Right lobe of liver (tissue), 6 donors: Measurements from ENCODE around the gene RNPEPL1. TPM values are rescaled to one million over a fixed set of nuclear protein-coding genes. Genes with fewer than 3 reads are reported as not detected.
A peak's percentile ranks its signal among the peaks of the same experiment; 100 is the strongest.

Source experiments
- ATAC-seq, 4 donors: fragments of 200-7000 bp; cut with Tn5 transposase; one replicate each; pipeline ENCODE4 v1.9.1; 2020; ENCODE audit warnings: mild to moderate bottlenecking in 4 of 4, moderate library complexity in 4 of 4
- DNase-seq, 3 donors: peaks; one replicate each; pipeline ENCODE4 v3.0.0-alpha.2; 2020
- H3K27ac ChIP-seq, 3 donors: fragments of 200-600 bp; one replicate each; pipeline ENCODE4 v1.8.0; 2022
- H3K27me3 ChIP-seq, 2 donors: fragments of 200-600 bp; one replicate each; pipeline ENCODE4 v1.8.0; 2022
- H3K36me3 ChIP-seq, 4 donors: fragments of 200-600 bp; sonication (generic) in 1 of 4; one replicate each; pipeline versions ENCODE4 v1.5.1 to v1.8.0; 2017 to 2022; ENCODE audit warnings: control low read depth in 1 of 4
- H3K4me1 ChIP-seq, 4 donors: fragments of 200-600 bp; sonication (generic) in 1 of 4; one replicate each; pipeline versions ENCODE4 v1.5.1 to v1.8.0; 2017 to 2022; ENCODE audit warnings: control low read depth in 1 of 4
- H3K4me3 ChIP-seq, 3 donors: fragments of 200-600 bp; one replicate each; pipeline ENCODE4 v1.8.0; 2022
- H3K9me3 ChIP-seq, 4 donors: fragments of 200-600 bp; sonication (generic) in 1 of 4; one replicate each; pipeline versions ENCODE4 v1.5.1 to v1.8.0; 2017 to 2022; ENCODE audit warnings: control low read depth in 1 of 4
- POLR2A ChIP-seq: fragments of 450-650 bp; IDR thresholded peaks from one replicate; pipeline ENCODE4 v1.6.1; 2017; ENCODE audit warnings: antibody characterized with exemption, mild to moderate bottlenecking
- WGBS: methylation state at CpG from one replicate; pipeline ENCODE4 v1.1.6; 2018; ENCODE audit warnings: low coverage, low lambda C conversion rate; ENCODE audit not compliant: insufficient coverage; ENCODE audit errors: missing lambda C conversion rate; 5-methylcytosine and 5-hydroxymethylcytosine counted together
- intact Hi-C, 2 donors: fragments of 100-400 bp; cut with DNase I; formaldehyde crosslinking; loops; one replicate each; pipeline versions ENCODE4 v1.11.2 to v1.14.1; 2022
- total RNA-seq, 6 experiments: library from RNA; depleted of rRNA in 2 of 6; stranded (reverse); fragments of >200 nt in 2 of 6; fragmentation: NEBNext Ultra II Directional in 3 of 6; extraction: Animal tissue kit (Norgen Biotek cat#: 25700) in 3 of 6; gene quantifications; one replicate each; pipeline versions ENCODE4 v1.1.0 to v1.2.4, GENCODE V29; 2016 to 2023
- TF ChIP-seq, protein P1 (sequence below), 4 donors: fragments of 200-600 bp in 3 of 4; fragments of 450-650 bp in 1 of 4; IDR thresholded peaks; one replicate each; pipeline versions ENCODE4 v1.5.1 to v1.8.0; 2016 to 2022; ENCODE audit warnings: antibody characterized with exemption in 4 of 4, mild to moderate bottlenecking in 2 of 4
- donor health status: DM: no; HTN: yes; CAD: no.
- donor health status: DM: no; HTN: no; CAD: no.
- donor health status: DM: no; HTN: no; CAD: no.
- donor health status: DM: no; HTN: yes; CAD: no.
- donor health status: DM: no; HTN: yes; CAD: no.

Gene RNPEPL1
- total RNA-seq, 6 experiments from 2014 or later: 24.7 to 105 (median 31.0) TPM

DNA sequence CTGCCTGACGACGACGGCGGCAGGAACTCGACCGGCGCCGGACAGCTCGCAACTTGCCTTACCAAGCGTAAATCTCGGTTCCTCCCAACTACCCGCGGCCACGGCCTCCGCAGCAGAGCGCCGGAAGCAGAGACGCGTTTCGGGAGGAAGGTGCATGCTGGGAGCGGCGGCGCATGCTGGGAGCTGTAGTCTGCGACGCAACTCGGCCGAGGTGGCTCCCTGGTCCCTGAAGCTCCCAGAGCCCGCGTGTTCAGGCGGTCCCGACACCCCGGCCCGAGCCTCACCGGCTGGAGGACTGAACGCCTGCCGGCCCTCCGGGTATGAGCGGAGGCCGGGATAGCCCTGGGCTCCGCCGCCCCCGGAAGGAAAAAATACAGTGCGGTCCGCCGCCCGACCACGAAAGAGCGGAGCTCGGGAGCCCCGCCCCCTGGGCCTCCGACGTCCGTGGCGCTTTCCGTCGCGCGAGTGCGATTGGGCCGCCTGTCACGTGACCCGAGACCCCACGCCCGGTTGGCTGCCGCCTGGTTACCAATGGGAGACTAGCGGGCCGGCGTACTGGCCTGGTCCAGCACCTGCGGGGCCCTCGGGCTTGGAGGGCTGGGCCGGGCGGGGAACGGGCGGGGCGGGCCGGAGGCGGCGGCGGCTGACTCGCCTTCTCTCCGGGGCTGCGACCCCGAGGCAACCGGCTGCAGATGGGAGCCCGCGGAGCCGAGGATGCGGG is 18.1 kb downstream of the RNPEPL1 start, which contains the start of gene CAPN10:
Gene CAPN10, plus strand, starts transcription at position 537 of the 721 bp plus-strand sequence. Its CDS starts 178 bp downstream, at position 715.
- peak; percentile 71 for TF ChIP-seq POLR2A
- TF ChIP-seq, protein P1, sequence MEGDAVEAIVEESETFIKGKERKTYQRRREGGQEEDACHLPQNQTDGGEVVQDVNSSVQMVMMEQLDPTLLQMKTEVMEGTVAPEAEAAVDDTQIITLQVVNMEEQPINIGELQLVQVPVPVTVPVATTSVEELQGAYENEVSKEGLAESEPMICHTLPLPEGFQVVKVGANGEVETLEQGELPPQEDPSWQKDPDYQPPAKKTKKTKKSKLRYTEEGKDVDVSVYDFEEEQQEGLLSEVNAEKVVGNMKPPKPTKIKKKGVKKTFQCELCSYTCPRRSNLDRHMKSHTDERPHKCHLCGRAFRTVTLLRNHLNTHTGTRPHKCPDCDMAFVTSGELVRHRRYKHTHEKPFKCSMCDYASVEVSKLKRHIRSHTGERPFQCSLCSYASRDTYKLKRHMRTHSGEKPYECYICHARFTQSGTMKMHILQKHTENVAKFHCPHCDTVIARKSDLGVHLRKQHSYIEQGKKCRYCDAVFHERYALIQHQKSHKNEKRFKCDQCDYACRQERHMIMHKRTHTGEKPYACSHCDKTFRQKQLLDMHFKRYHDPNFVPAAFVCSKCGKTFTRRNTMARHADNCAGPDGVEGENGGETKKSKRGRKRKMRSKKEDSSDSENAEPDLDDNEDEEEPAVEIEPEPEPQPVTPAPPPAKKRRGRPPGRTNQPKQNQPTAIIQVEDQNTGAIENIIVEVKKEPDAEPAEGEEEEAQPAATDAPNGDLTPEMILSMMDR (IDR thresholded peaks at IDR 0.05): no peak
- peak; percentile 92 to 94 (median 94) for ATAC-seq
- H3K4me3 ChIP-seq: peak within 1 kb of the TSS; percentile 94 to 99 (median 97)
- H3K27me3 ChIP-seq: no peaks in the 10 kb centered on the region
- peaks cover 0 to 5% (median 0%) of the 10 kb centered on the region in 4 donors for H3K36me3 ChIP-seq
- peaks cover 0 to 28% (median 8%) of the 10 kb centered on the region in 4 donors for H3K4me1 ChIP-seq
- H3K9me3 ChIP-seq: no peaks in the 10 kb centered on the region
- intact Hi-C loops: no loop called here
- DNase-seq: peak; percentile 99
- peak within 1 kb of the TSS; percentile 93 to 97 (median 96) for H3K27ac ChIP-seq
- WGBS: 0% methylated on average over 16 of the region's 88 CpGs

DNA sequence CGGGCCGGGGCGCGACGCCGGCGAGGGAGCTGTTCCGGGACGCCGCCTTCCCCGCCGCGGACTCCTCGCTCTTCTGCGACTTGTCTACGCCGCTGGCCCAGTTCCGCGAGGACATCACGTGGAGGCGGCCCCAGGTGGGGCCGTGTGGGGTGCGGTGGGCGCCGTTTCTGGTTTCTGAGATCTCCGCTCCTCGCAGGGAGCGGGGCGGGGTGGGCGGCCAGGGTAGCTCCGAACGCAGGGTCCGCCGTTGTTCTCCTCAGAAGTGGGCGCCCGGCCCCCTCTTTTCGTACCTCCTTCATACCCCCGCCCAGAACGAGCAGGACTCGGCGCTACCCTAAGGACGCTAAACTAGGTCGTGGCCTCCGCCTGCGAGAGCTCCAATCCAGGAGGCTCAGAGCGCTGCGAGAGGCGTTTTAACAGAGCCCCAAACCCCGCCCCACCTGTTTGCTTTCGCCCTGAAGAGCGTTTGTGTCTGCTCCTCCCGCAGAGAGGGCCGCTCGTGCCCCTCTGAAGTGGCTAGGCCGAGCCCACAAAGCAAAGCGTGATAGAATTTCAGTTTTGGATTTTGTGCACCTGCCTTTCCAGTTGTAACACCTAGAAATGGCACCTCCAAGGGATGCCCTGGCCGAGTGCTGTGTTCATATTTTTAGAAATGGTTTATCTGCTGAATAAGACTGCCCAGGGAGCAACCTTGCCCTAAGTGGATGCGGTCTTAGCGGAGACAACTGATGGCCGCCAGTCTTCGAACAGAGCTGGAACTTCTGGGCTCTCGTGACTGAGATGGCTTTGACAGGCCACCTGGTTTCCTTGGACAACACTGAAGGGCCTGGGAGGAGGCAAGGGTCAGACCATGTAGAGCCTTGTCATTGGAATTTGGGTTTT is 18.9 kb downstream of the RNPEPL1 start:
- DNase-seq: peak in 2 of 3 donors; percentile 64
- Histone ChIP-seq H3K4me3 (peak overlapping the region; percentile 94 to 99 (median 97)), H3K27me3 (no peaks in the 10 kb centered on the region), H3K27ac (peak overlapping the region; percentile 93 to 97 (median 96)), H3K9me3 (no peaks in the 10 kb centered on the region), H3K4me1 (peaks cover 0 to 28% (median 8%) of the 10 kb centered on the region in 4 donors), H3K36me3 (peaks cover 0 to 5% (median under 1%) of the 10 kb centered on the region in 4 donors)
- TF ChIP-seq, protein P1 (IDR thresholded peaks at IDR 0.05): no peak
- TF ChIP-seq POLR2A: no peak
- intact Hi-C loops: no loop called here
- ATAC-seq: peak; percentile 23 to 47 (median 28)
- WGBS: 2% methylated on average over 11 of the region's 62 CpGs

DNA sequence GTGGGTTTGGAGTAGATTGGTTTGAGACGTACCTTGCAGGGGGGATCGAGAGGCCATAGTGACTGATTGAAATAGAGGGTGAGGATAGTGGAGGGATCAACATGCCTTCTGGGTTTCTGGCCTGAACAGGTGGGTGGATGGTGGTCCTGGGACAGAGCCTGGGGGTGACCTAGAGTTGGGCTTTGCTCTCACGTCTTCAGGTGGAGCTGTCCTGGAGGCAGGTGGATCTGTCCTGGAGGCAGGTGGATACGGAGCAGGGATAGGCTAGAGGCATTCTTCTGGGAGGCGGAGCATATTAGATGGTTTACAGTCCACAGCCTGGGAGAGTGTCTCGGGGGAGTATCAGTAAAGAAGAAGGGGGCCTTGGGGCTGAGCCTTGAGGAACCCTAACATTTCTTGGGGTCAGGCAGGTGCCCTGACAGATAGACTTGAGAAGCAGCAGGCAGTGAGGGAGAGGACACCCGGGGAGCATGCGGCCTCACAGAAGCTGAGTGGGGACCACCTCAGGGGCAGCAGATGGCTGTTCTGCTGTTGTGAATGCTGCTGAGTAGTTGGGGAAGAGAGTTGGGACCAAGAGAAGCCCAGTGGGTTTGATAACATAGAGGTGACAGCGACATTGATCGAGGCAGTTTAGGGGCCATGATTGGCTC is 19.8 kb downstream of the RNPEPL1 start:
- Histone ChIP-seq H3K4me1 (peaks cover 0 to 28% (median 8%) of the 10 kb centered on the region in 4 donors), H3K9me3 (no peaks in the 10 kb centered on the region), H3K27ac (no peak overlapping the region), H3K27me3 (no peaks in the 10 kb centered on the region), H3K36me3 (peaks cover 0 to 5% (median under 1%) of the 10 kb centered on the region in 4 donors), H3K4me3 (no peak overlapping the region)
- DNase-seq (peak in 1 of 3 donors; percentile 36), ATAC-seq (no peak)
- TF ChIP-seq, protein P1 (IDR thresholded peaks at IDR 0.05): no peak
- no peak for TF ChIP-seq POLR2A
- WGBS: 87% methylated on average over 6 of the region's 10 CpGs
- intact Hi-C loops: no loop called here

DNA sequence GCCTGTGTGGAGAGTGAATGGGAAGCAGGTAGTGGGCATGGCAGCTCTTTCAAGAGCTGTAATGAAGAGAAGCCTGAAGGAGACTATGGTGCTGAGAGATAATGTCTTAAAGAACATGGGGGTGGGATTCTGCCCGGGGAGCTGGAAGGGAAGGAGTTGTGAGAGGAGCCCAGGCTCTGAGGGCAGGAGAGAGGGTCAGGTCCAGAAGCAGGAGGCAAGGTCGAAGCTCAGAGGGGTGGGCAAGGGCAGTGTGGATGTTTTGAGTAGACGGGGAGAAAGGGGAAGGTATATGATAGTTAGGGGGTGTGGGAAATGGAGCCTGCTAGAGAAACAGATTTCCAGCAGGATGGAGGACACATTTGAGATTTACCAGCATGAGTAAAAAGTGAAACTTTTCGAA is 20.4 kb downstream of the RNPEPL1 start:
- H3K27ac ChIP-seq: no peak overlapping the region

More for the DNA sequence above, 20.4 kb downstream of the RNPEPL1 start:
- ATAC-seq (no peak), DNase-seq (peak in 1 of 3 donors; percentile 36)
- Histone ChIP-seq H3K9me3 (no peaks in the 10 kb centered on the region), H3K36me3 (peaks cover 0 to 5% (median under 1%) of the 10 kb centered on the region in 4 donors), H3K27me3 (no peaks in the 10 kb centered on the region), H3K4me3 (no peak overlapping the region), H3K4me1 (peaks cover 0 to 28% (median 8%) of the 10 kb centered on the region in 4 donors)
- intact Hi-C loops: no loop called here
- TF ChIP-seq, protein P1 (IDR thresholded peaks at IDR 0.05): no peak
- no peak for TF ChIP-seq POLR2A
- 89% methylated on average over 4 of the region's 4 CpGs for WGBS
